Measurements from ENCODE around the gene NHSL1.

DNA sequence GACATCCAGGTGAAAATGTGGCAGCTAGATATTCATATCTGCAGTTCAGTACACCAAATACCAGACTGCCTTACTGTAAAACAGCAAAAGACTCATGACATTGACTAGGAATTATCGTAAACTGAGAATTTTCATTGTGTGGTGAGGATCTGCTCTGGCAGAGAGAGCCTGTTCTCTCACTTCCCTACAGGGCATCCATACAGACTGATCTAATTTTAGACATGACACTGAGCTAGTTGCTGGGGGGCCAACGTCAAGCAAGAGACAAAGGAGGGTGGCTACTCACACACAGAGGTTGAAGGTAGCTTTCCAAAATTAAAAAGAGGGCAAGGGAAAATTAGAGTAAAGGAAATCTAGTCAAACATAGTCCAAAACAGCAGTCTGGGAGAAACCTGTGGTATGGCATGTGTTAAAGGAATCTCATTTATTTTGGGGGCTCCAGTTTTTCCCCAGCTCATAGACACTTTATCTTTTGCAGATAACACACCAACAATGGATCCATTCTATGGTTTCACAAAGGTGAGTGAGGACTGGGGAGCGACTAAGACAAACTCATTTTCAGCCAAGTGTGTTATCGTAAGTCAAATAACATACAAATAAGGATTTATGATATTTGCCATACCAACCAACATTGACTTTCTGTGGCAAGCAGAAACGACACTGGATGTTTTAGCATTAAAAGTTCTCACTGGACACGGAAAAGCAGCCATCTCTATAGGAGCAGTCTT, 36.6 kb upstream of the NHSL1 start:
- no peak for TF ChIP-seq SP2 (tag by site-specific recombination; IDR thresholded peaks at IDR 0.05)
- TF ChIP-seq, protein P1, sequence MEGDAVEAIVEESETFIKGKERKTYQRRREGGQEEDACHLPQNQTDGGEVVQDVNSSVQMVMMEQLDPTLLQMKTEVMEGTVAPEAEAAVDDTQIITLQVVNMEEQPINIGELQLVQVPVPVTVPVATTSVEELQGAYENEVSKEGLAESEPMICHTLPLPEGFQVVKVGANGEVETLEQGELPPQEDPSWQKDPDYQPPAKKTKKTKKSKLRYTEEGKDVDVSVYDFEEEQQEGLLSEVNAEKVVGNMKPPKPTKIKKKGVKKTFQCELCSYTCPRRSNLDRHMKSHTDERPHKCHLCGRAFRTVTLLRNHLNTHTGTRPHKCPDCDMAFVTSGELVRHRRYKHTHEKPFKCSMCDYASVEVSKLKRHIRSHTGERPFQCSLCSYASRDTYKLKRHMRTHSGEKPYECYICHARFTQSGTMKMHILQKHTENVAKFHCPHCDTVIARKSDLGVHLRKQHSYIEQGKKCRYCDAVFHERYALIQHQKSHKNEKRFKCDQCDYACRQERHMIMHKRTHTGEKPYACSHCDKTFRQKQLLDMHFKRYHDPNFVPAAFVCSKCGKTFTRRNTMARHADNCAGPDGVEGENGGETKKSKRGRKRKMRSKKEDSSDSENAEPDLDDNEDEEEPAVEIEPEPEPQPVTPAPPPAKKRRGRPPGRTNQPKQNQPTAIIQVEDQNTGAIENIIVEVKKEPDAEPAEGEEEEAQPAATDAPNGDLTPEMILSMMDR (tag by site-specific recombination; IDR thresholded peaks at IDR 0.05): no peak
- no peak for TF ChIP-seq SETDB1 (IDR thresholded peaks at IDR 0.05; ENCODE audit: insufficient read length, low read length)
- TF ChIP-seq ZNF558 (tag by site-specific recombination; IDR thresholded peaks at IDR 0.05): no peak
- no peak for TF ChIP-seq ZNF830 (tag by site-specific recombination; IDR thresholded peaks at IDR 0.05; ENCODE audit: low read depth)
- no peak for TF ChIP-seq ZNF146 (tag by site-specific recombination; IDR thresholded peaks at IDR 0.05)
- TF ChIP-seq ZNF585B (tag by site-specific recombination; IDR thresholded peaks at IDR 0.05): no peak
- TF ChIP-seq, protein P2, sequence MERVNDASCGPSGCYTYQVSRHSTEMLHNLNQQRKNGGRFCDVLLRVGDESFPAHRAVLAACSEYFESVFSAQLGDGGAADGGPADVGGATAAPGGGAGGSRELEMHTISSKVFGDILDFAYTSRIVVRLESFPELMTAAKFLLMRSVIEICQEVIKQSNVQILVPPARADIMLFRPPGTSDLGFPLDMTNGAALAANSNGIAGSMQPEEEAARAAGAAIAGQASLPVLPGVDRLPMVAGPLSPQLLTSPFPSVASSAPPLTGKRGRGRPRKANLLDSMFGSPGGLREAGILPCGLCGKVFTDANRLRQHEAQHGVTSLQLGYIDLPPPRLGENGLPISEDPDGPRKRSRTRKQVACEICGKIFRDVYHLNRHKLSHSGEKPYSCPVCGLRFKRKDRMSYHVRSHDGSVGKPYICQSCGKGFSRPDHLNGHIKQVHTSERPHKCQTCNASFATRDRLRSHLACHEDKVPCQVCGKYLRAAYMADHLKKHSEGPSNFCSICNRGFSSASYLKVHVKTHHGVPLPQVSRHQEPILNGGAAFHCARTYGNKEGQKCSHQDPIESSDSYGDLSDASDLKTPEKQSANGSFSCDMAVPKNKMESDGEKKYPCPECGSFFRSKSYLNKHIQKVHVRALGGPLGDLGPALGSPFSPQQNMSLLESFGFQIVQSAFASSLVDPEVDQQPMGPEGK (tag by site-specific recombination; IDR thresholded peaks at IDR 0.05): no peak
- TF ChIP-seq ZNF76 (tag by site-specific recombination; IDR thresholded peaks at IDR 0.05; ENCODE audit: borderline replicate concordance, low read depth): no peak
- no peak for TF ChIP-seq ZNF121 (tag by site-specific recombination; IDR thresholded peaks at IDR 0.05)
- TF ChIP-seq ZNF223 (tag by site-specific recombination; IDR thresholded peaks at IDR 0.05): no peak
- TF ChIP-seq ZNF341 (tag by site-specific recombination; IDR thresholded peaks at IDR 0.05; ENCODE audit: low read depth): no peak
